Lung (tissue), 12 donors: ENCODE data around the gene HDAC4. TPM values are rescaled to one million over a fixed set of nuclear protein-coding genes. Genes with fewer than 3 reads are reported as not detected.
A peak's percentile ranks its signal among the peaks of the same experiment; 100 is the strongest.

Experiments used
- ATAC-seq: fragments of 200-7000 bp; cut with Tn5 transposase; one replicate; pipeline ENCODE4 v1.9.1; 2020; ENCODE audit warnings: moderate number of reproducible peaks; ENCODE audit not compliant: insufficient read depth, low FRiP score
- DNase-seq, 3 donors: peaks; one replicate each; pipeline ENCODE4 v3.0.0-alpha.2; 2013 to 2017
- H3K27ac ChIP-seq, 2 donors: one replicate each; pipeline ENCODE4 v1.5.1; 2013; ENCODE audit warnings: mild to moderate bottlenecking in 2 of 2, moderate library complexity in 2 of 2, control low read depth in 1 of 2, inconsistent platforms in 1 of 2, low read depth in 1 of 2, low read length in 1 of 2
- H3K27me3 ChIP-seq, 3 donors: one replicate each; pipeline ENCODE4 v1.5.1; 2013; ENCODE audit warnings: low read length in 2 of 3; ENCODE audit not compliant: control insufficient read depth in 3 of 3, insufficient read depth in 3 of 3
- H3K36me3 ChIP-seq, 4 donors: one replicate each; pipeline ENCODE4 v1.5.1; 2013; ENCODE audit warnings: low read length in 4 of 4, mild to moderate bottlenecking in 1 of 4, moderate library complexity in 1 of 4; ENCODE audit not compliant: control insufficient read depth in 4 of 4, insufficient read depth in 4 of 4
- H3K4me1 ChIP-seq, 5 donors: one replicate each; pipeline ENCODE4 v1.5.1; 2013; ENCODE audit warnings: low read length in 5 of 5, mild to moderate bottlenecking in 2 of 5, moderate library complexity in 1 of 5; ENCODE audit not compliant: control insufficient read depth in 5 of 5, insufficient read depth in 5 of 5
- H3K4me3 ChIP-seq: one replicate; pipeline ENCODE4 v1.5.1; 2013; ENCODE audit warnings: mild to moderate bottlenecking, control low read depth, moderate library complexity
- H3K9ac ChIP-seq, 2 donors: one replicate each; pipeline ENCODE4 v1.5.1; 2013; ENCODE audit warnings: low read length in 2 of 2, control low read depth in 1 of 2; ENCODE audit not compliant: insufficient read depth in 1 of 2
- H3K9me3 ChIP-seq, 4 donors: one replicate each; pipeline ENCODE4 v1.5.1; 2013; ENCODE audit warnings: low read length in 3 of 4, mild to moderate bottlenecking in 1 of 4, moderate library complexity in 1 of 4; ENCODE audit not compliant: control insufficient read depth in 4 of 4, insufficient read depth in 3 of 4
- CTCF ChIP-seq: IDR thresholded peaks from 2 replicates; pipeline ENCODE4 v1.5.1; 2012; ENCODE audit warnings: mild to moderate bottlenecking; ENCODE audit errors: control extremely low read depth, extremely low read depth
- WGBS, 2 donors: extraction: QIAGEN DNeasy Blood & Tissue Kit; methylation state at CpG; one replicate each; pipeline ENCODE4 v1.1.7; 2013; 5-methylcytosine and 5-hydroxymethylcytosine counted together
- polyA plus RNA-seq, 2 donors: library from polyadenylated mRNA; stranded (reverse); fragments of 200-250 nt; gene quantifications; one replicate each; pipeline ENCODE4 v1.2.1, GENCODE V29; 2013
- total RNA-seq, 2 donors: library from RNA; depleted of rRNA in 1 of 2; stranded (reverse); fragments of >200 nt in 1 of 2; gene quantifications; one replicate each; pipeline ENCODE4 v1.2.1, GENCODE V29; 2014 to 2021
- donor health status: control.
- donor health status: control.
- donor health status: Bipolar disorder and iron deficiency.
- donor health status: healthy.
- donor health status: DM: yes; HTN: yes; CAD: no.

Gene HDAC4
- total and polyA plus RNA-seq, 4 donors: 6.9 to 47.7 (median 20.7) TPM

- no peak overlapping the region for H3K9ac ChIP-seq
- H3K27me3 ChIP-seq: no peaks in the 10 kb centered on the region
- H3K36me3 ChIP-seq: no peaks in the 10 kb centered on the region
- WGBS, 2 donors: 45 to 66% methylated on average over 7 of the region's 7 CpGs
- ATAC-seq: no peak
- no peak for TF ChIP-seq CTCF
- H3K9me3 ChIP-seq: peaks cover 0 to 5% (median 0%) of the 10 kb centered on the region in 4 donors
- H3K27ac ChIP-seq: peak overlapping the region; percentile 58 to 75
- no peak for DNase-seq
- peaks cover 19 to 48% (median 31%) of the 10 kb centered on the region in 5 donors for H3K4me1 ChIP-seq
- no peak overlapping the region for H3K4me3 ChIP-seq
These were observed 147.6 kb downstream of the HDAC4 start for GRCh38 chr2:239253264-239253663.

GRCh38 chr2:239252801-239253200, 148.0 kb downstream of the HDAC4 start:
- 12 to 24% methylated on average over 19 of the region's 19 CpGs for WGBS, 2 donors
- TF ChIP-seq CTCF: no peak
- Histone ChIP-seq H3K27ac (peak overlapping the region; percentile 75 to 84), H3K27me3 (no peaks in the 10 kb centered on the region), H3K4me3 (no peak overlapping the region), H3K4me1 (peaks cover 16 to 49% (median 31%) of the 10 kb centered on the region in 5 donors), H3K36me3 (no peaks in the 10 kb centered on the region), H3K9me3 (peaks cover 0 to 5% (median 0%) of the 10 kb centered on the region in 4 donors), H3K9ac (peak overlapping the region in 1 of 2 donors; percentile 54)
- ATAC-seq (no peak), DNase-seq (peak; percentile 83 to 88 (median 85))

- WGBS, 2 donors: 21 to 60% methylated on average over 8 of the region's 8 CpGs
- Histone ChIP-seq H3K9ac (no peak overlapping the region), H3K27me3 (no peaks in the 10 kb centered on the region), H3K27ac (peak overlapping the region; percentile 23 to 65), H3K36me3 (no peaks in the 10 kb centered on the region), H3K4me1 (peaks cover 16 to 49% (median 31%) of the 10 kb centered on the region in 5 donors), H3K4me3 (no peak overlapping the region), H3K9me3 (peaks cover 0 to 1% (median 0%) of the 10 kb centered on the region in 4 donors)
- DNase-seq: no peak
- TF ChIP-seq CTCF: no peak
- no peak for ATAC-seq
These were observed 148.4 kb downstream of the HDAC4 start for GRCh38 chr2:239252393-239252792.

- Histone ChIP-seq H3K27me3 (no peaks in the 10 kb centered on the region), H3K36me3 (no peaks in the 10 kb centered on the region), H3K9me3 (no peaks in the 10 kb centered on the region), H3K4me3 (no peak overlapping the region), H3K9ac (no peak overlapping the region), H3K4me1 (peaks cover 13 to 49% (median 31%) of the 10 kb centered on the region in 5 donors), H3K27ac (peak overlapping the region; percentile 23 to 65)
- ATAC-seq (no peak), DNase-seq (no peak)
- WGBS, 2 donors: 69 to 83% methylated on average over 9 of the region's 9 CpGs
- no peak for TF ChIP-seq CTCF
These were observed 148.8 kb downstream of the HDAC4 start for GRCh38 chr2:239251971-239252370.
